ENCODE measurements around the gene JARID2. TPM values are rescaled to one million over a fixed set of nuclear protein-coding genes. Genes with fewer than 3 reads are reported as not detected.

The JARID2 gene
- total and polyA plus RNA-seq, 9 of the 15 experiments (the other 6 are each of a cell fraction or from before 2014, with no cell fraction given): 5.0 to 29.0 (median 15.6) TPM

DNA sequence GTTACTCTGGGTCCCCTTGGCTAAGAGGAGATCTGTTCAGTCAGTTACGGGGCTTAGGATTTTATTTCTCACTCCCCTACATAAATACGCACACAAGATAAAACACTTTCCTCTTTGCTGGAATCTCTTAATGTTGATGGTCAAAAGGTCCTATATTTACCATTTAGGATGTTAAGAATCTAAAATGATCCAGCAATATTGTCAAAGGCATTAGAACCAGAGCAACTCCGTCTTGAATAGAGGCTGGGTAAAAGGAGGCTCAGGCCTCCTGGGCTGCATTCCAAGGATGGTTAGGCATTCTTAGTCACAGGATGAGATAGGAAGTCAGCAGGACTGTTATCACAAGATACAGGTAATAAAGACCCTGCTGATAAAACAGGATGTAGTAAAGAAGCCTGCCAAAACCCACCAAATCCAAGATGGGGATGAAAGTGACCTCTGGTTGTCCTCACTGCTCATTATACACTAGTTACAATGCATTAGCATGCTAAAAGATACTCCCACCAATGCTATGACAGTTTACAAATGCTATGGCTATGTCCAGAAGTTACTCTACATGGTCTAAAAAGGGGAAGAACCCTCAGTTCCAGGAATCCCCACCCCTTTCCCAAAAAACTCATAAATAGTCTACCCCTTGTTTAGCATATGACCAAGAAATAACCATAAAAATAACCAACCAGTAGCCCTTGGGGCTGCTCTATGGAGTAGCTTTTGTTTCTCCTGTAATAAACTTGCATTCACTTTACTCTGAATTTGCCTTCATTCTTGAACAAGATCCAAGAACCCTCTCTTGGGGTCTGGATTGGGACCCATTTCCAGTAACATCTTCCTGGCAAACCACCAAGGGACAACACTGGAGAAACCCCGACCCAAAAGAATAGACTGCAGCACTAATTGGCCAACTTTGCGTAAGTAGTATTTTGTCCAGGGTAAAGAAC, 309.5 kb downstream of the JARID2 start (continued):
- TF ChIP-seq, protein P1, sequence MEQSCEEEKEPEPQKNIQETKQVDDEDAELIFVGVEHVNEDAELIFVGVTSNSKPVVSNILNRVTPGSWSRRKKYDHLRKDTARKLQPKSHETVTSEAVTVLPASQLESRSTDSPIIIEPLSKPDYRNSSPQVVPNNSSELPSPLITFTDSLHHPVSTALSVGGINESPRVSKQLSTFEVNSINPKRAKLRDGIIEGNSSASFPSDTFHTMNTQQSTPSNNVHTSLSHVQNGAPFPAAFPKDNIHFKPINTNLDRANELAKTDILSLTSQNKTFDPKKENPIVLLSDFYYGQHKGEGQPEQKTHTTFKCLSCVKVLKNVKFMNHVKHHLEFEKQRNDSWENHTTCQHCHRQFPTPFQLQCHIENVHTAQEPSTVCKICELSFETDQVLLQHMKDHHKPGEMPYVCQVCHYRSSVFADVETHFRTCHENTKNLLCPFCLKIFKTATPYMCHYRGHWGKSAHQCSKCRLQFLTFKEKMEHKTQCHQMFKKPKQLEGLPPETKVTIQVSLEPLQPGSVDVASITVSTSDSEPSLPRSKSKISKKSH (CRISPR knock-in tag; IDR thresholded peaks at IDR 0.05): no peak
- TF ChIP-seq PHF8 (IDR thresholded peaks at IDR 0.05; ENCODE audit: borderline replicate concordance, low read length) (no peak), HDAC3 (IDR thresholded peaks at IDR 0.05; ENCODE audit: borderline replicate concordance, partially characterized antibody) (peak; percentile 41), NR2C2 (CRISPR knock-in tag; IDR thresholded peaks at IDR 0.05) (no peak), NR2C2 (tag; IDR thresholded peaks at IDR 0.05) (peak; percentile 81), PHF20 (IDR thresholded peaks at IDR 0.05; ENCODE audit: partially characterized antibody) (no peak), MCM2 (IDR thresholded peaks at IDR 0.05; ENCODE audit: low read depth) (no peak), MAZ (CRISPR knock-in tag; conservative IDR thresholded peaks at IDR 0.05 in 1 of 2, IDR thresholded peaks at IDR 0.05 in 1 of 2) (peak; percentile 3 to 61; a peak in 2 of 4 replicates), EHMT2 (IDR thresholded peaks at IDR 0.05) (0 out of 2 replicates have a peak, but pooled peaks have one; percentile 2), ATF7 (IDR thresholded peaks at IDR 0.05) (peak; percentile 78), TEAD4 (IDR thresholded peaks at IDR 0.05; ENCODE audit: low read length) (peak; percentile 89), TEAD4 (CRISPR knock-in tag; IDR thresholded peaks at IDR 0.05; ENCODE audit: borderline replicate concordance) (no peak), TEAD1 (CRISPR knock-in tag; IDR thresholded peaks at IDR 0.05) (peak; percentile 92 to 93), EP400 (IDR thresholded peaks at IDR 0.05) (peak; percentile 53), PML (IDR thresholded peaks at IDR 0.05; ENCODE audit: low read length) (peak; percentile 16; the same call in 1 of the 2 replicates), MYC (IDR thresholded peaks at IDR 0.05; ENCODE audit: low read depth, low read length) (peak; percentile 52), MYC (CRISPR knock-in tag; IDR thresholded peaks at IDR 0.05; ENCODE audit: borderline replicate concordance, low read depth) (peak; percentile 83; the same call in 1 of the 2 replicates), CXXC5 (CRISPR knock-in tag; IDR thresholded peaks at IDR 0.05) (peak; percentile 81)
- TF ChIP-seq, protein P2, sequence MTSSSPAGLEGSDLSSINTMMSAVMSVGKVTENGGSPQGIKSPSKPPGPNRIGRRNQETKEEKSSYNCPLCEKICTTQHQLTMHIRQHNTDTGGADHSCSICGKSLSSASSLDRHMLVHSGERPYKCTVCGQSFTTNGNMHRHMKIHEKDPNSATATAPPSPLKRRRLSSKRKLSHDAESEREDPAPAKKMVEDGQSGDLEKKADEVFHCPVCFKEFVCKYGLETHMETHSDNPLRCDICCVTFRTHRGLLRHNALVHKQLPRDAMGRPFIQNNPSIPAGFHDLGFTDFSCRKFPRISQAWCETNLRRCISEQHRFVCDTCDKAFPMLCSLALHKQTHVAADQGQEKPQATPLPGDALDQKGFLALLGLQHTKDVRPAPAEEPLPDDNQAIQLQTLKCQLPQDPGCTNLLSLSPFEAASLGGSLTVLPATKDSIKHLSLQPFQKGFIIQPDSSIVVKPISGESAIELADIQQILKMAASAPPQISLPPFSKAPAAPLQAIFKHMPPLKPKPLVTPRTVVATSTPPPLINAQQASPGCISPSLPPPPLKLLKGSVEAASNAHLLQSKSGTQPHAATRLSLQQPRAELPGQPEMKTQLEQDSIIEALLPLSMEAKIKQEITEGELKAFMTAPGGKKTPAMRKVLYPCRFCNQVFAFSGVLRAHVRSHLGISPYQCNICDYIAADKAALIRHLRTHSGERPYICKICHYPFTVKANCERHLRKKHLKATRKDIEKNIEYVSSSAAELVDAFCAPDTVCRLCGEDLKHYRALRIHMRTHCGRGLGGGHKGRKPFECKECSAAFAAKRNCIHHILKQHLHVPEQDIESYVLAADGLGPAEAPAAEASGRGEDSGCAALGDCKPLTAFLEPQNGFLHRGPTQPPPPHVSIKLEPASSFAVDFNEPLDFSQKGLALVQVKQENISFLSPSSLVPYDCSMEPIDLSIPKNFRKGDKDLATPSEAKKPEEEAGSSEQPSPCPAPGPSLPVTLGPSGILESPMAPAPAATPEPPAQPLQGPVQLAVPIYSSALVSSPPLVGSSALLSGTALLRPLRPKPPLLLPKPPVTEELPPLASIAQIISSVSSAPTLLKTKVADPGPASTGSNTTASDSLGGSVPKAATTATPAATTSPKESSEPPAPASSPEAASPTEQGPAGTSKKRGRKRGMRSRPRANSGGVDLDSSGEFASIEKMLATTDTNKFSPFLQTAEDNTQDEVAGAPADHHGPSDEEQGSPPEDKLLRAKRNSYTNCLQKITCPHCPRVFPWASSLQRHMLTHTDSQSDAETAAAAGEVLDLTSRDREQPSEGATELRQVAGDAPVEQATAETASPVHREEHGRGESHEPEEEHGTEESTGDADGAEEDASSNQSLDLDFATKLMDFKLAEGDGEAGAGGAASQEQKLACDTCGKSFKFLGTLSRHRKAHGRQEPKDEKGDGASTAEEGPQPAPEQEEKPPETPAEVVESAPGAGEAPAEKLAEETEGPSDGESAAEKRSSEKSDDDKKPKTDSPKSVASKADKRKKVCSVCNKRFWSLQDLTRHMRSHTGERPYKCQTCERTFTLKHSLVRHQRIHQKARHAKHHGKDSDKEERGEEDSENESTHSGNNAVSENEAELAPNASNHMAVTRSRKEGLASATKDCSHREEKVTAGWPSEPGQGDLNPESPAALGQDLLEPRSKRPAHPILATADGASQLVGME (CRISPR knock-in tag; IDR thresholded peaks at IDR 0.05): peak; percentile 97

Measured in K562 (cell line).